Colonic mucosa (tissue), 4 donors: Measurements from ENCODE around the gene ESYT1. TPM values are rescaled to one million over a fixed set of nuclear protein-coding genes. Genes with fewer than 3 reads are reported as not detected.
"Not testable (repeated sequence)": the region's sequence is repeated elsewhere in the genome, so short reads cannot be mapped to it uniquely, and the experiment has no call there.

ENCODE experiments used
- DNase-seq: peaks from one replicate; pipeline ENCODE4 v3.0.0-alpha.2; 2020
- H3K27ac ChIP-seq: fragments of 200-600 bp; one replicate; pipeline ENCODE4 v1.8.0; 2021
- H3K27me3 ChIP-seq: fragments of 200-600 bp; one replicate; pipeline ENCODE4 v1.8.0; 2021
- H3K36me3 ChIP-seq: fragments of 200-600 bp; one replicate; pipeline ENCODE4 v1.8.0; 2021
- H3K4me1 ChIP-seq: fragments of 200-600 bp; one replicate; pipeline ENCODE4 v1.8.0; 2021; ENCODE audit warnings: mild to moderate bottlenecking
- H3K4me3 ChIP-seq: fragments of 200-600 bp; one replicate; pipeline ENCODE4 v1.8.0; 2021
- H3K9ac ChIP-seq, 2 donors: one replicate each; pipeline ENCODE4 v1.7.0; 2013; ENCODE audit warnings: control low read depth in 2 of 2, low read depth in 2 of 2, low read length in 2 of 2
- H3K9me3 ChIP-seq: fragments of 200-600 bp; one replicate; pipeline ENCODE4 v1.8.0; 2021
- CTCF ChIP-seq: fragments of 200-600 bp; IDR thresholded peaks from one replicate; pipeline ENCODE4 v1.8.0; 2022; ENCODE audit warnings: antibody characterized with exemption, mild to moderate bottlenecking
- intact Hi-C: fragments of 100-400 bp; cut with DNase I; formaldehyde crosslinking; loops from one replicate; pipeline ENCODE4 v1.14.1; 2022
- total RNA-seq, 2 donors: library from RNA; stranded (reverse); fragmentation: NEBNext Ultra II Directional in 1 of 2; extraction: Animal tissue kit (Norgen Biotek cat#: 25700) in 1 of 2; gene quantifications; one replicate each; pipeline ENCODE4 v1.2.1, GENCODE V29; 2021
- donor health status: healthy.
- donor health status: DM: no; HTN: no; CAD: no.
- donor health status: DM: no; HTN: no; CAD: no.

Gene ESYT1
- total RNA-seq, 2 donors from 2014 or later, result 63.9 to 72.8 TPM

GRCh38 chr12:56155256-56155845, 27.3 kb downstream of the ESYT1 start:
- intact Hi-C loops, result no loop called here
- H3K4me3 ChIP-seq, result no peak overlapping the region
- no peak for TF ChIP-seq CTCF
- no peaks in the 10 kb centered on the region for H3K36me3 ChIP-seq
- DNase-seq, result no peak
- no peaks in the 10 kb centered on the region for H3K27me3 ChIP-seq
- no peak overlapping the region for H3K9ac ChIP-seq
- H3K4me1 ChIP-seq, result peaks cover 17% of the 10 kb centered on the region
- no peaks in the 10 kb centered on the region for H3K9me3 ChIP-seq
- no peak overlapping the region for H3K27ac ChIP-seq

GRCh38 chr12:56156464-56157200, 28.6 kb downstream of the ESYT1 start:
- H3K27me3 ChIP-seq, H3K36me3 ChIP-seq, intact Hi-C loops, DNase-seq, H3K9me3 ChIP-seq: not testable (repeated sequence)
- Histone ChIP-seq H3K4me3 (peak overlapping the region; percentile 76), H3K4me1 (peaks cover 10% of the 10 kb centered on the region), H3K27ac (peak overlapping the region; percentile 94), H3K9ac (peak overlapping the region in 1 of 2 donors; percentile 100)

GRCh38 chr12:56157201-56158028, 29.3 kb downstream of the ESYT1 start:
- Histone ChIP-seq H3K27me3 (no peaks in the 10 kb centered on the region), H3K9me3 (no peaks in the 10 kb centered on the region), H3K27ac (peak overlapping the region; percentile 94), H3K36me3 (peaks cover 13% of the 10 kb centered on the region), H3K4me3 (peak overlapping the region; percentile 76), H3K9ac (peak overlapping the region; percentile 61 to 100), H3K4me1 (peaks cover 8% of the 10 kb centered on the region)
- peak; percentile 33 for TF ChIP-seq CTCF
- intact Hi-C loops, result no loop called here
- peak; percentile 84 for DNase-seq

GRCh38 chr12:56158029-56158925, 30.2 kb downstream of the ESYT1 start, which contains the start of gene MYL6:
MYL6 (plus strand) TSS chr12:56158359; CDS start chr12:56158402, 43 bp downstream.
- peaks cover 13% of the 10 kb centered on the region for H3K36me3 ChIP-seq
- H3K4me1 ChIP-seq, result peaks cover 8% of the 10 kb centered on the region
- peak within 1 kb of the TSS; percentile 93 to 100 for H3K9ac ChIP-seq
- H3K27me3 ChIP-seq, result no peaks in the 10 kb centered on the region
- peak within 1 kb of the TSS; percentile 76 for H3K4me3 ChIP-seq
- DNase-seq, result peak; percentile 98
- peak within 1 kb of the TSS; percentile 96 for H3K27ac ChIP-seq
- TF ChIP-seq CTCF, result no peak
- H3K9me3 ChIP-seq, result no peaks in the 10 kb centered on the region
- intact Hi-C loops, result no loop called here

GRCh38 chr12:56158926-56159461, 30.9 kb downstream of the ESYT1 start:
- H3K9me3 ChIP-seq, result no peaks in the 10 kb centered on the region
- H3K4me3 ChIP-seq, result peak overlapping the region; percentile 76
- TF ChIP-seq CTCF, result no peak
- peak; percentile 92 for DNase-seq
- peak overlapping the region; percentile 96 for H3K27ac ChIP-seq
- intact Hi-C loops, result no loop called here
- H3K9ac ChIP-seq, result peak overlapping the region; percentile 93 to 100
- H3K4me1 ChIP-seq, result peaks cover 8% of the 10 kb centered on the region
- peaks cover 13% of the 10 kb centered on the region for H3K36me3 ChIP-seq
- H3K27me3 ChIP-seq, result no peaks in the 10 kb centered on the region
